HepG2 (cell line): Measurements from ENCODE around the gene SERPINF2. TPM values are rescaled to one million over a fixed set of nuclear protein-coding genes. Genes with fewer than 3 reads are reported as not detected.

Source experiments
- ATF3 ChIP-seq: sonication (generic); formaldehyde crosslinking; IDR thresholded peaks from 2 replicates; pipeline ENCODE4 v1.4.0; 2020; ENCODE audit warnings: missing genetic modification reagents
- CREB3 ChIP-seq: sonication (generic); formaldehyde crosslinking; IDR thresholded peaks from 2 replicates; pipeline ENCODE4 v1.5.0; 2020; ENCODE audit warnings: missing genetic modification reagents
- MAF1 ChIP-seq: sonication (generic); formaldehyde crosslinking; IDR thresholded peaks from 2 replicates; pipeline ENCODE4 v1.5.0; 2020; ENCODE audit warnings: missing genetic modification reagents, borderline replicate concordance
- MEF2D ChIP-seq: sonication (generic); formaldehyde crosslinking; IDR thresholded peaks from 2 replicates; pipeline ENCODE4 v1.5.1; 2020; ENCODE audit warnings: mild to moderate bottlenecking, missing genetic modification reagents
- MTA3 ChIP-seq: sonication (generic); formaldehyde crosslinking; IDR thresholded peaks from 2 replicates; pipeline ENCODE4 v1.4.0; 2020; ENCODE audit warnings: missing genetic modification reagents
- PAXIP1 ChIP-seq: sonication (generic); formaldehyde crosslinking; conservative IDR thresholded peaks from 2 replicates; pipeline ENCODE4 v1.4.0; 2020; ENCODE audit warnings: mild to moderate bottlenecking, missing genetic modification reagents, moderate library complexity
- PREB ChIP-seq: sonication (generic); formaldehyde crosslinking; IDR thresholded peaks from 2 replicates; pipeline ENCODE4 v1.4.0; 2020; ENCODE audit warnings: missing genetic modification reagents
- RBM22 ChIP-seq: fragments of 200-400 bp; formaldehyde crosslinking; optimal IDR thresholded peaks from 2 replicates; pipeline ENCODE3; 2017; ENCODE audit warnings: mild to moderate bottlenecking, low read length, moderate library complexity
- REPIN1 ChIP-seq: sonication (generic); formaldehyde crosslinking; IDR thresholded peaks from 2 replicates; pipeline ENCODE4 v1.8.0; 2022; ENCODE audit warnings: missing genetic modification reagents, low read depth, mild to moderate bottlenecking, borderline replicate concordance
- ZNF362 ChIP-seq: sonication (generic); formaldehyde crosslinking; IDR thresholded peaks from 2 replicates; pipeline ENCODE4 v1.4.0; 2020; ENCODE audit warnings: missing genetic modification reagents, mild to moderate bottlenecking, borderline replicate concordance
- ZNF556 ChIP-seq: sonication (generic); formaldehyde crosslinking; IDR thresholded peaks from 2 replicates; pipeline ENCODE4 v1.4.0; 2020; ENCODE audit warnings: mild to moderate bottlenecking, missing genetic modification reagents, borderline replicate concordance
- ZNF691 ChIP-seq: sonication (generic); formaldehyde crosslinking; IDR thresholded peaks from 2 replicates; pipeline ENCODE4 v1.4.0; 2020; ENCODE audit warnings: missing genetic modification reagents, low read depth, mild to moderate bottlenecking, borderline replicate concordance
- ZSCAN9 ChIP-seq: IDR thresholded peaks from 2 replicates; pipeline ENCODE4 v1.6.1; 2016; ENCODE audit warnings: borderline replicate concordance
- polyA plus RNA-seq, 8 experiments: library from polyadenylated mRNA; depleted of rRNA in 3 of 8; stranded (reverse) in 7 of 8; unstranded in 1 of 8; fragments of >200 nt; fragmentation: Illumina TruSeq in 4 of 8; extraction: Trizol in 4 of 8; gene quantifications; 2 replicates each; pipeline versions ENCODE4 v1.2.1 to v1.2.3, GENCODE V29; 2011 to 2016; ENCODE audit warnings: low read depth in 4 of 8, missing spikeins in 1 of 8, mixed read lengths in 1 of 8; ENCODE audit not compliant: insufficient read depth in 1 of 8
- total RNA-seq, 5 experiments: library from RNA; depleted of rRNA; stranded (reverse); fragments of >200 nt; fragmentation: Illumina TruSeq; extraction: Trizol; gene quantifications; 2 replicates each; pipeline ENCODE4 v1.2.3, GENCODE V29; 2016; ENCODE audit warnings: low read depth in 1 of 5
- TF ChIP-seq, protein P1 (sequence below): sonication (generic); formaldehyde crosslinking; conservative IDR thresholded peaks from 2 replicates; pipeline ENCODE4 v1.4.0; 2020; ENCODE audit warnings: missing genetic modification reagents
- TF ChIP-seq, protein P2 (sequence below): sonication (generic); formaldehyde crosslinking; IDR thresholded peaks from 2 replicates; pipeline ENCODE4 v1.4.0; 2020; ENCODE audit warnings: missing genetic modification reagents

The SERPINF2 gene
- total and polyA plus RNA-seq, 2 of the 13 experiments (the other 11 are each of a cell fraction or from before 2014, with no cell fraction given) = 309 to 548 TPM

- TF ChIP-seq PAXIP1 (CRISPR knock-in tag) (peak; percentile 44; the same call in 1 of the 2 replicates), CREB3 (CRISPR knock-in tag) (no peak), ZNF691 (CRISPR knock-in tag) (no peak), MTA3 (no peak), MEF2D (CRISPR knock-in tag) (no peak), ZSCAN9 (CRISPR knock-in tag) (no peak), PREB (CRISPR knock-in tag) (no peak), ATF3 (CRISPR knock-in tag) (no peak), ZNF556 (CRISPR knock-in tag) (0 out of 2 replicates have a peak, but pooled peaks have one; percentile 14), REPIN1 (CRISPR knock-in tag) (no peak), ZNF362 (no peak), RBM22 (no peak), MAF1 (CRISPR knock-in tag) (no peak)
- TF ChIP-seq, protein P1, sequence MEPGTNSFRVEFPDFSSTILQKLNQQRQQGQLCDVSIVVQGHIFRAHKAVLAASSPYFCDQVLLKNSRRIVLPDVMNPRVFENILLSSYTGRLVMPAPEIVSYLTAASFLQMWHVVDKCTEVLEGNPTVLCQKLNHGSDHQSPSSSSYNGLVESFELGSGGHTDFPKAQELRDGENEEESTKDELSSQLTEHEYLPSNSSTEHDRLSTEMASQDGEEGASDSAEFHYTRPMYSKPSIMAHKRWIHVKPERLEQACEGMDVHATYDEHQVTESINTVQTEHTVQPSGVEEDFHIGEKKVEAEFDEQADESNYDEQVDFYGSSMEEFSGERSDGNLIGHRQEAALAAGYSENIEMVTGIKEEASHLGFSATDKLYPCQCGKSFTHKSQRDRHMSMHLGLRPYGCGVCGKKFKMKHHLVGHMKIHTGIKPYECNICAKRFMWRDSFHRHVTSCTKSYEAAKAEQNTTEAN (CRISPR knock-in tag) = no peak
- TF ChIP-seq, protein P2, sequence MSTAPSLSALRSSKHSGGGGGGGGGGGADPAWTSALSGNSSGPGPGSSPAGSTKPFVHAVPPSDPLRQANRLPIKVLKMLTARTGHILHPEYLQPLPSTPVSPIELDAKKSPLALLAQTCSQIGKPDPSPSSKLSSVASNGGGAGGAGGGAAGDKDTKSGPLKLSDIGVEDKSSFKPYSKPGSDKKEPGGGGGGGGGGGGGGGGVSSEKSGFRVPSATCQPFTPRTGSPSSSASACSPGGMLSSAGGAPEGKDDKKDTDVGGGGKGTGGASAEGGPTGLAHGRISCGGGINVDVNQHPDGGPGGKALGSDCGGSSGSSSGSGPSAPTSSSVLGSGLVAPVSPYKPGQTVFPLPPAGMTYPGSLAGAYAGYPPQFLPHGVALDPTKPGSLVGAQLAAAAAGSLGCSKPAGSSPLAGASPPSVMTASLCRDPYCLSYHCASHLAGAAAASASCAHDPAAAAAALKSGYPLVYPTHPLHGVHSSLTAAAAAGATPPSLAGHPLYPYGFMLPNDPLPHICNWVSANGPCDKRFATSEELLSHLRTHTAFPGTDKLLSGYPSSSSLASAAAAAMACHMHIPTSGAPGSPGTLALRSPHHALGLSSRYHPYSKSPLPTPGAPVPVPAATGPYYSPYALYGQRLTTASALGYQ (CRISPR knock-in tag) = no peak
Observed at GRCh38 chr17:1716912-1717695, 25.6 kb upstream of the SERPINF2 start (continued).
